HepG2 (cell line): ENCODE results near the gene AK9. TPM values are rescaled to one million over a fixed set of nuclear protein-coding genes. Genes with fewer than 3 reads are reported as not detected.

Source experiments
- ARNTL ChIP-seq: sonication (generic); formaldehyde crosslinking; IDR thresholded peaks from 2 replicates; pipeline ENCODE4 v1.4.0; 2020; ENCODE audit warnings: mild to moderate bottlenecking, missing genetic modification reagents
- BHLHE40 ChIP-seq: IDR thresholded peaks from 2 replicates; pipeline ENCODE4 v1.6.1; 2011; ENCODE audit warnings: low read length, improper control_type of control experiment
- CAMTA2 ChIP-seq: sonication (generic); formaldehyde crosslinking; IDR thresholded peaks from 2 replicates; pipeline ENCODE4 v1.4.0; 2020; ENCODE audit warnings: mild to moderate bottlenecking, missing genetic modification reagents, borderline replicate concordance
- GABPB1 ChIP-seq: IDR thresholded peaks from 2 replicates; pipeline ENCODE4 v1.6.1; 2016; ENCODE audit warnings: mild to moderate bottlenecking, missing genetic modification reagents, moderate library complexity, missing compliant biosample characterization
- HNRNPL ChIP-seq: fragments of 200-400 bp; formaldehyde crosslinking; IDR thresholded peaks from 2 replicates; pipeline ENCODE4 v1.6.1; 2017; ENCODE audit warnings: mild to moderate bottlenecking, low read depth, low read length
- KDM3A ChIP-seq: IDR thresholded peaks from 2 replicates; pipeline ENCODE4 v1.6.1; 2018; ENCODE audit warnings: low read depth, missing compliant biosample characterization
- NFE2L1 ChIP-seq: sonication (generic); formaldehyde crosslinking; IDR thresholded peaks from 2 replicates; pipeline ENCODE4 v1.4.0; 2020; ENCODE audit warnings: missing genetic modification reagents, mild to moderate bottlenecking, borderline replicate concordance
- NFKBIZ ChIP-seq: IDR thresholded peaks from 2 replicates; pipeline ENCODE4 v1.6.1; 2018; ENCODE audit warnings: missing genetic modification reagents, missing compliant biosample characterization
- PAWR ChIP-seq: sonication (generic); formaldehyde crosslinking; IDR thresholded peaks from 2 replicates; pipeline ENCODE4 v1.4.0; 2020; ENCODE audit warnings: missing genetic modification reagents, mild to moderate bottlenecking, borderline replicate concordance
- TRIM24 ChIP-seq: sonication (generic); formaldehyde crosslinking; IDR thresholded peaks from 2 replicates; pipeline ENCODE4 v1.8.0; 2022; ENCODE audit warnings: mild to moderate bottlenecking, missing genetic modification reagents
- ZBTB8A ChIP-seq: sonication (generic); formaldehyde crosslinking; IDR thresholded peaks from 2 replicates; pipeline ENCODE4 v1.4.0; 2020; ENCODE audit warnings: mild to moderate bottlenecking, low read depth, missing genetic modification reagents, borderline replicate concordance
- ZEB1 ChIP-seq: IDR thresholded peaks from 2 replicates; pipeline ENCODE4 v1.6.1; 2012; ENCODE audit warnings: mild to moderate bottlenecking, low read depth, inconsistent platforms; ENCODE audit not compliant: insufficient replicate concordance
- ZFAT ChIP-seq: sonication (generic); formaldehyde crosslinking; conservative IDR thresholded peaks from 2 replicates; pipeline ENCODE4 v1.8.1; 2023; ENCODE audit warnings: missing genetic modification reagents, inconsistent platforms
- ZNF20 ChIP-seq: sonication (generic); formaldehyde crosslinking; IDR thresholded peaks from 2 replicates; pipeline ENCODE4 v1.4.0; 2020; ENCODE audit warnings: mild to moderate bottlenecking, moderate library complexity, missing genetic modification reagents
- ZNF282 ChIP-seq: fragments of 450-650 bp; IDR thresholded peaks from 2 replicates; pipeline ENCODE4 v1.6.1; 2018; ENCODE audit not compliant: partially characterized antibody
- ZNF567 ChIP-seq: sonication (generic); formaldehyde crosslinking; IDR thresholded peaks from 2 replicates; pipeline ENCODE4 v1.8.1; 2023; ENCODE audit warnings: mild to moderate bottlenecking, missing genetic modification reagents, borderline replicate concordance
- ZNF652 ChIP-seq: IDR thresholded peaks from 2 replicates; pipeline ENCODE4 v1.6.1; 2016; ENCODE audit warnings: low read depth, borderline replicate concordance
- ZNF768 ChIP-seq: sonication (generic); formaldehyde crosslinking; IDR thresholded peaks from 2 replicates; pipeline ENCODE4 v1.4.0; 2020; ENCODE audit warnings: missing genetic modification reagents
- ZNF781 ChIP-seq: sonication (generic); formaldehyde crosslinking; IDR thresholded peaks from 2 replicates; pipeline ENCODE4 v1.5.1; 2020; ENCODE audit warnings: borderline replicate concordance, mild to moderate bottlenecking, missing genetic modification reagents; ENCODE audit errors: not compliant biosample characterization
- polyA plus RNA-seq, 8 experiments: library from polyadenylated mRNA; depleted of rRNA in 3 of 8; stranded (reverse) in 7 of 8; unstranded in 1 of 8; fragments of >200 nt; fragmentation: Illumina TruSeq in 4 of 8; extraction: Trizol in 4 of 8; gene quantifications; 2 replicates each; pipeline versions ENCODE4 v1.2.1 to v1.2.3, GENCODE V29; 2011 to 2016; ENCODE audit warnings: low read depth in 4 of 8, missing spikeins in 1 of 8, mixed read lengths in 1 of 8; ENCODE audit not compliant: insufficient read depth in 1 of 8
- total RNA-seq, 5 experiments: library from RNA; depleted of rRNA; stranded (reverse); fragments of >200 nt; fragmentation: Illumina TruSeq; extraction: Trizol; gene quantifications; 2 replicates each; pipeline ENCODE4 v1.2.3, GENCODE V29; 2016; ENCODE audit warnings: low read depth in 1 of 5
- TF ChIP-seq, protein P1 (sequence below): sonication (generic); formaldehyde crosslinking; IDR thresholded peaks from 2 replicates; pipeline ENCODE4 v1.4.0; 2020; ENCODE audit warnings: mild to moderate bottlenecking, missing genetic modification reagents
- TF ChIP-seq, protein P2 (sequence below): IDR thresholded peaks from 2 replicates; pipeline ENCODE4 v1.6.1; 2016; ENCODE audit warnings: low read depth, control low read depth
- TF ChIP-seq, protein P3 (sequence below): sonication (generic); formaldehyde crosslinking; IDR thresholded peaks from 2 replicates; pipeline ENCODE4 v1.4.0; 2020; ENCODE audit warnings: missing genetic modification reagents, borderline replicate concordance

AK9 gene
- total and polyA plus RNA-seq, 2 of the 13 experiments (the other 11 are each of a cell fraction or from before 2014, with no cell fraction given) = 3.2 to 4.8 TPM

DNA sequence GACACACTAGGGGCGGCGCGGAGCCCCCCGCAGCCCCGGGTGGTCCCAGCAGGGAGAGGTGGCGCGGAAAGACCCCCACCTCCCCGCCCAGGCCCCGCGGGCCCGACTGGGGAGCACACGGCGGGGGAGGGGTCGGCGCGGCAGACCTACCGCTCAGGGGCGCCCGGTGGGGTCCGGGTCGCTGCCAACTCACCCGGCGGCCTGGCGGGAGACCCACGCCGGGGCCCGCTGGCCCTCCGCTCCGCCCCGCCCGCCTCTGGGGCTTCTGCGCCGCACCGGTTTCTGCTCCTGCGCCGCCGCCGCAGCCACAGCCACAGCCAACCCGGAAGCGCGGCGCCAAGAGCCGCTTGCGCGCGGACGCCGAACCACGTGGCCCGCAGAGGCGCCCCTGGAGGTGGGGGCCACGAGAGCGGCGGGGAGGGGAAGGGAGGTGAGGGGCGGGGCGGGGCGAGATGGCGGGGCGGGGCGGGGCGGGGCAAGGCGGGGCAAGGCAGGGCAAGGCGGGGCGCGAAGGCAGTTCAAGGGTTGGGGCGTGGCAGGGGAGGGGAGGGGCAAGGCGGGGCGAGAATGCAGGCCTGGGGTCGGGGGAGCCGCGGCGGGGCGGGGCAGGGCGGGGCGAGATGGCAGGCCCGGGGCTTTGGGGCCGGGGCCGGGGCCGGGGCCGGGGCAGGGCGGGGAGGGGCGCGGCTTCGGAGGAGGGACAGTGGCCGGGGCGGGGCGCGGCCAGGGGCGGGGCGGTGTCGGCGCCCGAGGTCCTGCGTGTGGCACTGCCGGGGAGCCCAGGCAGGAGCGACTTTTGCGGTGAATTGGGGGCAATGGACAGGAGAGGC, 207.9 kb downstream of the AK9 start, which contains the start of gene ZBTB24 (continued):
- TF ChIP-seq ZBTB8A (CRISPR knock-in tag) (no peak), ZNF652 (CRISPR knock-in tag) (no peak), NFKBIZ (no peak), HNRNPL (no peak), BHLHE40 (no peak), TRIM24 (CRISPR knock-in tag) (no peak), GABPB1 (CRISPR knock-in tag) (peak; percentile 76), NFE2L1 (CRISPR knock-in tag) (no peak), PAWR (CRISPR knock-in tag) (no peak), ZNF781 (CRISPR knock-in tag) (no peak), CAMTA2 (CRISPR knock-in tag) (no peak), ZFAT (CRISPR knock-in tag) (no peak), ZEB1 (no peak), KDM3A (CRISPR knock-in tag) (no peak; the same call in 1 of the 2 replicates), ZNF567 (CRISPR knock-in tag) (no peak), ZNF20 (CRISPR knock-in tag) (no peak), ZNF768 (CRISPR knock-in tag) (no peak), ARNTL (CRISPR knock-in tag) (peak; percentile 59; the same call in 1 of the 2 replicates), ZNF282 (no peak)
- TF ChIP-seq, protein P1, sequence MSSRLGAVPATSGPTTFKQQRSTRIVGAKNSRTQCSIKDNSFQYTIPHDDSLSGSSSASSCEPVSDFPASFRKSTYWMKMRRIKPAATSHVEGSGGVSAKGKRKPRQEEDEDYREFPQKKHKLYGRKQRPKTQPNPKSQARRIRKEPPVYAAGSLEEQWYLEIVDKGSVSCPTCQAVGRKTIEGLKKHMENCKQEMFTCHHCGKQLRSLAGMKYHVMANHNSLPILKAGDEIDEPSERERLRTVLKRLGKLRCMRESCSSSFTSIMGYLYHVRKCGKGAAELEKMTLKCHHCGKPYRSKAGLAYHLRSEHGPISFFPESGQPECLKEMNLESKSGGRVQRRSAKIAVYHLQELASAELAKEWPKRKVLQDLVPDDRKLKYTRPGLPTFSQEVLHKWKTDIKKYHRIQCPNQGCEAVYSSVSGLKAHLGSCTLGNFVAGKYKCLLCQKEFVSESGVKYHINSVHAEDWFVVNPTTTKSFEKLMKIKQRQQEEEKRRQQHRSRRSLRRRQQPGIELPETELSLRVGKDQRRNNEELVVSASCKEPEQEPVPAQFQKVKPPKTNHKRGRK = no peak
- TF ChIP-seq, protein P2, sequence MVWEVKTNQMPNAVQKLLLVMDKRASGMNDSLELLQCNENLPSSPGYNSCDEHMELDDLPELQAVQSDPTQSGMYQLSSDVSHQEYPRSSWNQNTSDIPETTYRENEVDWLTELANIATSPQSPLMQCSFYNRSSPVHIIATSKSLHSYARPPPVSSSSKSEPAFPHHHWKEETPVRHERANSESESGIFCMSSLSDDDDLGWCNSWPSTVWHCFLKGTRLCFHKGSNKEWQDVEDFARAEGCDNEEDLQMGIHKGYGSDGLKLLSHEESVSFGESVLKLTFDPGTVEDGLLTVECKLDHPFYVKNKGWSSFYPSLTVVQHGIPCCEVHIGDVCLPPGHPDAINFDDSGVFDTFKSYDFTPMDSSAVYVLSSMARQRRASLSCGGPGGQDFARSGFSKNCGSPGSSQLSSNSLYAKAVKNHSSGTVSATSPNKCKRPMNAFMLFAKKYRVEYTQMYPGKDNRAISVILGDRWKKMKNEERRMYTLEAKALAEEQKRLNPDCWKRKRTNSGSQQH (CRISPR knock-in tag) = no peak
- TF ChIP-seq, protein P3, sequence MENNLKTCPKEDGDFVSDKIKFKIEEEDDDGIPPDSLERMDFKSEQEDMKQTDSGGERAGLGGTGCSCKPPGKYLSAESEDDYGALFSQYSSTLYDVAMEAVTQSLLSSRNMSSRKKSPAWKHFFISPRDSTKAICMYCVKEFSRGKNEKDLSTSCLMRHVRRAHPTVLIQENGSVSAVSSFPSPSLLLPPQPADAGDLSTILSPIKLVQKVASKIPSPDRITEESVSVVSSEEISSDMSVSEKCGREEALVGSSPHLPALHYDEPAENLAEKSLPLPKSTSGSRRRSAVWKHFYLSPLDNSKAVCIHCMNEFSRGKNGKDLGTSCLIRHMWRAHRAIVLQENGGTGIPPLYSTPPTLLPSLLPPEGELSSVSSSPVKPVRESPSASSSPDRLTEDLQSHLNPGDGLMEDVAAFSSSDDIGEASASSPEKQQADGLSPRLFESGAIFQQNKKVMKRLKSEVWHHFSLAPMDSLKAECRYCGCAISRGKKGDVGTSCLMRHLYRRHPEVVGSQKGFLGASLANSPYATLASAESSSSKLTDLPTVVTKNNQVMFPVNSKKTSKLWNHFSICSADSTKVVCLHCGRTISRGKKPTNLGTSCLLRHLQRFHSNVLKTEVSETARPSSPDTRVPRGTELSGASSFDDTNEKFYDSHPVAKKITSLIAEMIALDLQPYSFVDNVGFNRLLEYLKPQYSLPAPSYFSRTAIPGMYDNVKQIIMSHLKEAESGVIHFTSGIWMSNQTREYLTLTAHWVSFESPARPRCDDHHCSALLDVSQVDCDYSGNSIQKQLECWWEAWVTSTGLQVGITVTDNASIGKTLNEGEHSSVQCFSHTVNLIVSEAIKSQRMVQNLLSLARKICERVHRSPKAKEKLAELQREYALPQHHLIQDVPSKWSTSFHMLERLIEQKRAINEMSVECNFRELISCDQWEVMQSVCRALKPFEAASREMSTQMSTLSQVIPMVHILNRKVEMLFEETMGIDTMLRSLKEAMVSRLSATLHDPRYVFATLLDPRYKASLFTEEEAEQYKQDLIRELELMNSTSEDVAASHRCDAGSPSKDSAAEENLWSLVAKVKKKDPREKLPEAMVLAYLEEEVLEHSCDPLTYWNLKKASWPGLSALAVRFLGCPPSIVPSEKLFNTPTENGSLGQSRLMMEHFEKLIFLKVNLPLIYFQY (CRISPR knock-in tag) = no peak
